Neural cell (in vitro differentiated cells): ENCODE results near the gene RALGAPB.

Experiments used
- EP300 ChIP-seq: fragments of 450-650 bp; conservative IDR thresholded peaks from 2 replicates; pipeline ENCODE4 v1.6.1; 2014; ENCODE audit warnings: antibody characterized with exemption, mild to moderate bottlenecking, moderate library complexity; ENCODE audit not compliant: poor library complexity, severe bottlenecking
- EZH2 ChIP-seq: fragments of 200-600, 300-800 bp; shearing (Covaris generic), sonication (generic); IDR thresholded peaks from 2 replicates; pipeline ENCODE4 v1.6.1; 2014; ENCODE audit warnings: antibody characterized with exemption, low read length, borderline replicate concordance, mild to moderate bottlenecking; ENCODE audit not compliant: insufficient read depth, poor library complexity, severe bottlenecking
- MXI1 ChIP-seq: fragments of 450-650 bp; conservative IDR thresholded peaks from 2 replicates; pipeline ENCODE4 v1.6.1; 2014; ENCODE audit warnings: antibody characterized with exemption, mild to moderate bottlenecking; ENCODE audit not compliant: poor library complexity, severe bottlenecking
- POLR2AphosphoS5 ChIP-seq: IDR thresholded peaks from 2 replicates; pipeline ENCODE4 v1.6.1; 2012
- RAD21 ChIP-seq: fragments of 450-650 bp; conservative IDR thresholded peaks from 2 replicates; pipeline ENCODE4 v1.6.1; 2014; ENCODE audit warnings: antibody characterized with exemption, mild to moderate bottlenecking, moderate library complexity
- REST ChIP-seq: IDR thresholded peaks from 2 replicates; pipeline ENCODE4 v1.6.1; 2012; ENCODE audit warnings: borderline replicate concordance
- SMC3 ChIP-seq: fragments of 450-650 bp; conservative IDR thresholded peaks from 2 replicates; pipeline ENCODE4 v1.6.1; 2014; ENCODE audit warnings: antibody characterized with exemption, mild to moderate bottlenecking, moderate library complexity; ENCODE audit not compliant: poor library complexity
- TAF1 ChIP-seq: IDR thresholded peaks from 2 replicates; pipeline ENCODE4 v1.6.1; 2012; ENCODE audit warnings: low read depth
- TF ChIP-seq, protein P1 (sequence below): fragments of 450-650 bp; IDR thresholded peaks from 2 replicates; pipeline ENCODE4 v1.5.1; 2014; ENCODE audit warnings: antibody characterized with exemption, mild to moderate bottlenecking, moderate library complexity; ENCODE audit not compliant: poor library complexity, severe bottlenecking

DNA sequence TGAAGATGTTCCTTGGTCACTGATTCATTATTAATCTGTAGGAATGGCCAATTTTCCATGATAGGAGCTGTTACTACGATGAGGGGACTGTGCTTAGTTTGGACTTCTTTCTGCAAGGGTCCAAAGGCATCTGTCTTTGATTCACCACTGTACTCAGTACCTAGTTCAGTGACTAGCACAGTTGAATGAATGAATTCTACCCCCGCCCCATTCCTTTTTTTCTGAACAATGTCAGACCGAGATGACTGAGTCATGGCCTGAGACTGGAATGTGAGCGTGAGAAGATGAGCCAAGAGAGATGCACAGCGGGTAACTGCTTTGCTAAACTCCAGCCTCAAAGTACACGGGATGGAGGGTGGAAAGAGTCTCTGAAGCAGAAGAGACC, 37.1 kb upstream of the RALGAPB start:
- TF ChIP-seq RAD21 = no peak
- TF ChIP-seq TAF1 = no peak
- TF ChIP-seq, protein P1, sequence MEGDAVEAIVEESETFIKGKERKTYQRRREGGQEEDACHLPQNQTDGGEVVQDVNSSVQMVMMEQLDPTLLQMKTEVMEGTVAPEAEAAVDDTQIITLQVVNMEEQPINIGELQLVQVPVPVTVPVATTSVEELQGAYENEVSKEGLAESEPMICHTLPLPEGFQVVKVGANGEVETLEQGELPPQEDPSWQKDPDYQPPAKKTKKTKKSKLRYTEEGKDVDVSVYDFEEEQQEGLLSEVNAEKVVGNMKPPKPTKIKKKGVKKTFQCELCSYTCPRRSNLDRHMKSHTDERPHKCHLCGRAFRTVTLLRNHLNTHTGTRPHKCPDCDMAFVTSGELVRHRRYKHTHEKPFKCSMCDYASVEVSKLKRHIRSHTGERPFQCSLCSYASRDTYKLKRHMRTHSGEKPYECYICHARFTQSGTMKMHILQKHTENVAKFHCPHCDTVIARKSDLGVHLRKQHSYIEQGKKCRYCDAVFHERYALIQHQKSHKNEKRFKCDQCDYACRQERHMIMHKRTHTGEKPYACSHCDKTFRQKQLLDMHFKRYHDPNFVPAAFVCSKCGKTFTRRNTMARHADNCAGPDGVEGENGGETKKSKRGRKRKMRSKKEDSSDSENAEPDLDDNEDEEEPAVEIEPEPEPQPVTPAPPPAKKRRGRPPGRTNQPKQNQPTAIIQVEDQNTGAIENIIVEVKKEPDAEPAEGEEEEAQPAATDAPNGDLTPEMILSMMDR = no peak
- no peak for TF ChIP-seq SMC3
- TF ChIP-seq POLR2AphosphoS5 = no peak
- TF ChIP-seq EZH2 = no peak
- TF ChIP-seq REST = no peak
- TF ChIP-seq MXI1 = no peak
- no peak for TF ChIP-seq EP300
